ENCODE results near the gene CNTN1.

The CNTN1 gene

DNA sequence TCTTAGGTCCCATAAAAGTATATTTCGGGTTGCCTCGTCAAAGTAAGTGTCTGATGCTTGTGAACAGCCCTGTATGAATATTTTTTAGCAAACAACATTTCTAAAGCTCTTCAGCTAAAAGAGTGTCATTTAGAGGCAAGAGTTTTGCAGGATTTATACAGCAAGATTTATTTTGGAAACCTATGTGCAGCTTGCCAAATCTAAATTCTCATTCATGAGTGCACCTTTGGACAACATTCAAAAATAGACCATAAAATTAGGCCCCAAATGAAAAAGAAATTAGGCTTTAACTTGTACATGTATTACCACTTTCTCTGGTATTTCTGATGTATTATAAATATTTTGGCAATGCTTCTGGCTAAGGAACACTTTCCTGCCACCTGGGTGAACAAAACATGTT is 271.5 kb downstream of the CNTN1 start:
- DNase-seq (ENCODE audit: low spot score): no peak

DNA sequence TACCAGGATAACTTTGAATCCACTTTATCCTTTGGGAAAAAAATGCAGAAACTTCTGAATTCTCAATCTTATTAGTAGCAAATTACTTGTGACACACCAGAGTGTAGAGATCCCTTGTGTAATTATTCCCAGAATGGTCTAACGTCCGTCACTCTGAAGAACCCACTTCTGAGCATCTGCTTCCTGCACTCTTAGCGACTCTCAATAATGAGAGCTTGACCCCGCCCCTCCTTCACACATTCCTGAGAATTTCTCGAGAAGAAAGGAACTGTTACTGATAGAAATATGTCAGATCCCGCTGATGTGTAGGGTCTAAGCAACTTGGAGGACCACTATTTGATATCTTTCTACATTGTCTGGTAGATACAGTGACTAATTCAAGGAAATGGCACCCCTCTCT is 277.6 kb downstream of the CNTN1 start:
- peak; percentile 4 for DNase-seq (ENCODE audit: low spot score)

DNA sequence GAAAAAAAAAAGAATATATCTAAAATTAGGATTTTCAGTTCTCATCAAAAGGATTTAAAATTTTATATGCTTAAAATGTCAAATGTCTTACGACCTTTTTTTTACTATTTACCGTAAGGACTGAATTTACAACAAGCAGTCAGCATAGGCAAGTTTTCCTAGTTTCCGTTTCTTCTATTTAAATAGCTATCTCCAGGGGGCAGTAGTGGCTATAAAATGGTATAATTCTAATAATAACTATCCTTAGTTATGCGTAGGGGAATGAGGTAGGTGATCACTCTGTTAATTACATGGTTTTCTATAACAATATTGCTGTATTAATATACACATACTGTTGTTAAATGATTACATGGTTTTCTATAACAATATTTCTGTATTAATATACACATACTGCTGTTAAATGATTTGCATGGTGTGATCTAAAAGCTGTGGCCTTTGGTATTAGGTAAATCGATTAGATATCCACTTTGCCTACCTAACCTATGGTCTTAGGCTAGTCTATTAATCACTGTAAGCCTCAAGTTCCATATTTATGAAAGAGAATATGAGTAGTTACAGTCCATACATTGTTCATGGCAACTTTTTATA is 278.2 kb downstream of the CNTN1 start:
- DNase-seq (ENCODE audit: low spot score): peak; percentile 13

DNA sequence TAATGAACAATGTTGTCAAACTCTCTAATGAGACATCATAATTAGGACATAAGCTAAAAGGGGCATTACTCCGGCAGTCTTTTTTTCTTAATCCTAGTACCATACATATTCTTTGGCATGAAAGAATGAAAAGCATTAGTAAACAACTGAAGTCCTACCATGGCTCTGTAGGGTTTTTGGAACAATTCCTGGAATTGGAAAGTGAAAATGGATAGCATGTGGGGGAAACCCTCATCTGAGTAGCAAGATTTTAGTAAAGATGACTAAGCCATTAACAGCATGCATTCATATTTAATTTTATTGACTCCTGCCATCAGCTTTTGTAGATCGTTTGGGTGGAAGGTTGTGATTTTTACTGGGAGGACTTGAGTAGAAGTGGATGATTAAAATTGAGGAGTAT is 279.7 kb downstream of the CNTN1 start:
- no peak for DNase-seq (ENCODE audit: low spot score)

DNA sequence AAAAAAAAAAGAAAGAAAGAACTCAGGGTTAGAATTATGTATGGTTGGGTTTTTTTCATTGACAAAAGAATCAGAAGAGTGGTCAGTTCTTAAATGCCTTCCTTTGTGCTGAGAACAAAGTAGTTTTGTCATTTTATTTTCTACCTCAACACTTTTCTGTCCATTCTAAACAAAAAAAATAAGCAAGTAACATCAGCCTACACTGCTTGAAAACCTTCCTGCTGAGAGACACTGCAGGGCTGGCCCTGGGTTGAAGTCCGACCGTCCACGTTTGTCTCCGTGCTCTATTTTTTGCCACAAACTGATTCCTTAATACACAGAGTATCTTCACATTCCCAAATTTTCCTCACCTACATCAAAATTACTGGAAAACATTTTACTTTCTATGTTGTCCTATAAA is 284.3 kb downstream of the CNTN1 start:
- no peak for DNase-seq (ENCODE audit: low spot score)

DNA sequence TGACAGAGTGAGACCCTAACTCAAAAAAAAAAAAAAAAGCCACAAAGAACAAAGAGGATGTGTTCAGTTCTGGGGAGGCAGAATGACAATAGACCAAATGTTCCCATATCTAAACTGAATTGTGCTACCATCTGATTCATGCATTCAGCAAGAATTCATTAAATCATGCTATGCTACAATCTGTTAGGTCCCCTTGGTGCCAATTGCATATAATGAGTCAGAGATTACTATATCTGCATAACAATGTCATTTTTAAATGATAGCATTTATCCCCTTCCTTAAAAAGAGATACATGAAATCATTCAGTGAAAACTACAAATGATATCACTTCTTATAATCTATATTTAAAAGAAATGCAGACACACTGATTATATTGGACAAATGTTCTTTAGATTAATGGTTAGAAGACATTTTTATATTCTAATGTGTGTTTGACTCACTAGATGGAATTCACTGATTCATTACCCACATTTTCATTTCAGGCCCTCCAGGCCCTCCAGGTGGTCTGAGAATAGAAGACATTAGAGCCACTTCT is 288.3 kb downstream of the CNTN1 start:
- DNase-seq (ENCODE audit: low spot score): no peak

DNA sequence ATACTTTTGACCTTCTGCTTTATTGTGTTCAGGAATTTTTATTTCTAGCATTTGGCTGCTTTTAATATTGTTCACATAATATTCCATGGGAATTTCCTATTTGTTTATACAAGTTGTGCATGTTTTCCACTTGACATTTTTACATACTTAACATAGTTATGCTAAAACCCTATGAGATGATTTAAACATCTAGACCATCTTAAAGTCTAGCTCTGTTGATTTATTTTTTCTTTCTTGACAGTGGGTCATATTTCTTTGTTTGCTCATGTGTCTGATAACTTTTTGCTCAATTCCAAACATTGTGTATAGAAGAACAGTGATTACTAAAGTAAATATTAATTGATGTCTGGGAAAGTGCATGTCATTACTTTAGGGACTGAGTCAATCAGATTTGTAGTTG is 293.8 kb downstream of the CNTN1 start:
- DNase-seq (ENCODE audit: low spot score): no peak

DNA sequence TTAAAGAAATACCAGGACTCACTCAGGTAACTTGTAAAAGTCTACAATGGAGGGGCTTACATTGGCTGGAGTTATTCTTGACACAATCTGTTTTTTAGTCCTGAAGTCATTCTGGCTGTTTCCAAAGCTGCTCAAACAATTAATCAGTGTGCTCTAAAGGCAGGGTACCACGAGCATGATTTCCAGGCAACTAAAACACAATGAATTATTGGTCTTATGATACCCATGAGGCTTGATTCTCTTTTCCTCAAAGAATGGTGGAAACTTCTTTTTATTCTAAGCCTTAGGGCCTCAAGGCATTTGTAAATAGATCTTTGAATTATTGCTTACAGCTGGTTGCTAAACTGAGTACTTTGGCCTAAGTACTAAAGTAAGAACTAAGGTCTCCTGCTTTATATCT is 296.1 kb downstream of the CNTN1 start:
- DNase-seq (ENCODE audit: low spot score): no peak

DNA sequence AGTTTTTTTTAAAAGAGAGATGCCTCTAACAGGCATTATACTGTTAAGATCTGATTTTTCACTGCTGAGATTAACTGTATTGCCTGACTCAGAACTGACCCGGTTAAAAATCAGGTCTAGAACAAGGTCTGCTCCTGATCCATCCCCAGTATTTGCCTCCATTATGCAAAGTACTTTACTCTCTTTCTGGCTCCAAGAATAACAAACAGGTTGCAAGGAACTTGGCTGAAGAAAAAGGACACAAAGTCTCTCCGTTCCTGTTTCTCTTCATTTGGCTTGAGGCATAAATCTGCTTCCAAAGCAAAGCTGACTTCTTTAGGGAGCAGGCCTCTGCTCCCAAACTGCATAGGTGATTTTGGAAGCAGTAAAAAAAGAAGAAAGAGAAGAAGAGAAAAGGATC is 296.6 kb downstream of the CNTN1 start:
- no peak for DNase-seq (ENCODE audit: low spot score)

DNA sequence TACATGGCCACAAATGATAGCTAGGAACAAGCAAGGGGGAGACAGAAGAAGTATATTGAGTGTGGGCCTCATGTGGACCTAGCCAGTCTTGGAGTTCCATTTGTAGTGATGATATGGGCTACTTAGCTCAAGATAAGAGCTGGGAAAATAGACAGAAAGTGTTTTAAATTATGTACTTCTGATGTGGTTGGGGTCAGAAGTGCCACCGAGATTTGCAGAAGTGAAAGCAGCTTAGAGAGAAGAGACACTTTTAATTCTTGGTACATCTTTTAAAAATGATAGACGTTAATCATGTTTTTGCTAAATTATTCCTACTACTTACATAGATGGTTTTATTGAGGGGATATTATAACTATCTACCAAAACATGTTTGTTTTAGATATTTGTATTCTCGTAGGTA is 297.5 kb downstream of the CNTN1 start:
- DNase-seq (ENCODE audit: low spot score): no peak

DNA sequence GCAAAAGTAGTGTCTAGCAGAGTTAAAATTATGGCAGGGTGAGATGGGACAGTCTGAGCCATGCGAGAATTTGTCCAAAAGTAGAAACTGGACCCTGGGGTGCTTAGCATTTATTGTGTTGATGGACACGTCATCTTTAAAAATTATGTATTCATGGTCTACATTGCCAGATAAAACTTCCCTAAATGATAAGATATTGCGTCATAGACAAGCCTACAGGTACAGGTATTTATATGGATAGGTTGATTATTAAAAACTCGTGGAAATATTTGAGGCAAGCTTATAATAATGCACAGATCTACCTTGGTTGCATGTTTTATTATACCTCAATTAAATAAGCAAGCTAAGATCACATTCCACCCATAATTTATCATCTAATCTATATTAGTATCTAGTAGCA is 299.9 kb downstream of the CNTN1 start:
- DNase-seq (ENCODE audit: low spot score): no peak

DNA sequence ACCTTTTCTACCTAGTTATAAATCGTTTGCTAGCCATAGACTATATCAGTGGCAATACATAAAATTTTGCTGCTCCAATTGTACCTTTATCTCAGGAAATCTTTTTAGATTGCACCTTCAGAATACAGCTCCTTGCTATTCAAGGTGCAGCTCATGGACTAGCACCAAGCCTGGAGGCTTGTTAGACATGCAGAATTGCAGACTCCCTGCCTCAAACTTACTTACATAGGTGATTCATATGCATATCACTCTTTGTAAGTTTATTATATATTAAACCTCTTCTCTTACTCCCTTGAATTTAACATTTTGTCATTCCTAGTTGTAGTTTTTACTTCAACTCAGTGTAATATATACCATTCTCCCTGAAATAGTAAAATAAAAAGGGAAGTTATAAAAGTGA is 300.4 kb downstream of the CNTN1 start:
- DNase-seq (ENCODE audit: low spot score): no peak

DNA sequence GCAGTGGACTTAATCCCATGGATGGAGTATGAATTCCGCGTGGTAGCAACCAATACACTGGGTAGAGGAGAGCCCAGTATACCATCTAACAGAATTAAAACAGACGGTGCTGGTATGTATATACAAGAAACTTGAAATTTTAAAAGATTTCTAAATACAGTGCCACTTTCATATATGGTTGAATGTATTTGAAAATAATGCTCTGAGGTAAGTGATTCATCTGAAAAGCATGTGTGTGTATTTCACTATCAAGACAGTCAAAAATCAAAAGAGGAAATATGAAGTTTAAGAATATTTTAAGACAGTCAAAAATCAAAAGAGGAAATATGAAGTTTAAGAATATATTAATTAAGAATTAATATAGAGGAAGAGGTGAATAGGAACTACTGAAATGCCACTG is 300.9 kb downstream of the CNTN1 start:
- DNase-seq (ENCODE audit: low spot score): no peak

DNA sequence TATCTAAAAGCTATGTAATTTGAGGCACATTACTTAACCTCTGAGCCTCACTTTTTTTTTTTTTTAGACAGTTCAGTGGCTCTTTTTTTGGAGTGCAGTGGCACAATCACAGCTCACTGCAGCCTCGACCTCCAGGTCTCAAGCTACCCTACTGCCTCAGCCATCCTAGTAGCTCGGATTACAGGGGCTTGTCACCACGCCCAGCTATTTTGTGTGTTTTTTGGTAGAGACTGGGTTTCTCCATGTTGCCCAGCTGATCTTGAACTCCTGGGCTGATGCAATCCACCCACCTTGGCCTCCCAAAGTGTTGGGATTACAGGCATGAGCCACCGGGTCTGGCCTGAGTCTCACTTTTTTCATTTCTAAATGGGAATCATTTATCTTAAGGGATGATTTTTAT is 303.9 kb downstream of the CNTN1 start:
- DNase-seq (ENCODE audit: low spot score): no peak

DNA sequence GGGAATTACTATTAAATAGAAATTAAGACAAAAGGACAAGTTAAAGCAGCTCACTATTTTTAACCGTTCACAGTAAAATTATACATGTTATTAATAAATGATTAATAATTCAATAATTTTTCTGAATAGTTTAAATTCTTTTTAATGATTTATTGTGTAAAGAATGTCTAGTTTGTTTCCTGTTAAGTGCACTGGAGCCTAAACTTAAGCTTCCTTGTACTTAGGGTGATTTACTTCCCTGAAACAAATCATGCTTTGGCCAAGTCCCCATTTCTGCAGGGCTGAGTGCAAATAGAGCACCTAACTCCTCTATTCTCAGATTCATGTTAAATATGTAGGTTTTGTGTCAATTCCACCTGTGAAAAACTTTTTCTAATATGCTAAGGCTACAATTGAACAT is 307.0 kb downstream of the CNTN1 start:
- peak; percentile 20 for DNase-seq (ENCODE audit: low spot score)

DNA sequence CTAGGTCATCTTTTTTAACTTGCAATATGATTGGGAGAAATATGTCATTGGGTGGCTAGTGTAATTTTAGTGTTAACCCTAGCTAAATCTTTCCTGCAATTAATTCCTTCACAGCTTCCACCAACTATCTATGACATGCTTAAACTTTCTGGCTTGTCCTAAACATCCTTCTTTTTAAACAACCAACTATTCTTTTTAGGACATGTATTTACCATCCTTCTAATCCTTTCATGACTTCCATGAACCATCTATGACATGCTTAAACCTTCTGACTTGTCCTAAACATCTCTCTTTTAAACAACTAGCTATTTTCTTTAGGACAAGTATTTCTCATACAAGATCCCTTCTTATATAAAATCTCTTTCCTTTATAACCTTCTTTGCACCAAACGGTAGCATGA is 316.2 kb downstream of the CNTN1 start:
- DNase-seq (ENCODE audit: low spot score): no peak

DNA sequence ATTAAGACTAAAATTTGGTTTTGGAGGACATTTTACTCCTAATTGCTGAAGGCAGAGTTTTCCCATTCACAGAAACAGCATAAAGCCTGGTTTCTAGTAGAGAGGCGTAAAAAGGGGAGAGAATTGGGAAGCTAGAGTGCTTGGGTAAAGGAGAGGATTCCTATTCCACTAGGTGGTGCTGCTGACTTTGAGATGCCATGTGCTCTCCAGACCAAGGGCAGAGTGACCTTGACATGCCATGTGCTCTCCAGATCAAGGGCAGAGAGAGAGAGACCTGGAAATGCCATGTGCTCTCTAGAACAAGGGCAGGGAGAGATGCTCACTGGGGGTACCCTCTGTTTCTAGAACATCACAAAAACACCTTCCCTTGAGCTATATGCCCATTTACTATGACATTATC is 319.7 kb downstream of the CNTN1 start:
- no peak for DNase-seq (ENCODE audit: low spot score)

DNA sequence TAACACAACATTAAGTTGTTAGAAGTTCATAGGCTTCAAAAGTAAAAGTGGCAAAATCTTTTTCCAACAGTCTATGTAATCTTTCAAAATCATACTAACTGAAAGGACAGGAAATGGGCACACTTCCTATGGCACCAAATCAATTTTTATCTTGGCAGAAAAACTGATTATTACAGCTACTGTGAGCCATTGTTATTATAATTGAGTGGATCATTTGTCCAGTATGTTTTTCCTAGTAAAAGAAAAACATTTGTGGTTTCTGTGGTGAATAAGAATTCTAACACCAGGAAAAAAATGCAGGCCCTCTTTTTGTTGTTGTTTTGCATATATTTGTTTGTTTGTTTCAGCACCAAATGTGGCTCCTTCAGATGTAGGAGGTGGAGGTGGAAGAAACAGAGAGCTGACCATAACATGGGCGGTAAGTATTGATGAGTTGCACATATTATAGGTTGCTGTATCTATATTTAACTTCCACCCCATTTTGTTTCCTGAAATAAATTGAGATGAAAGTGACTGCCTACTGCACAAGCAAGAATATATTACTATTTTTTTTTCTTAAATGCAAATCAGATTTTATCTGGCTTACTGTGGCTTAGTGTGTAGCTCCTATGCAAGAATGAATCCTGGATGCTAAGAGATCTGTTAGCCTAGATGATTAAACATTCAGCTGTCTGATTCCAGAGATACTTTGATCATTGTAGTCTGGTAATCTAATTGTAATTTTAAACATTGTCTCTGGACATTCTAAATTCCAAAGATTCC is 321.8 kb downstream of the CNTN1 start:
- DNase-seq (ENCODE audit: low spot score): no peak

DNA sequence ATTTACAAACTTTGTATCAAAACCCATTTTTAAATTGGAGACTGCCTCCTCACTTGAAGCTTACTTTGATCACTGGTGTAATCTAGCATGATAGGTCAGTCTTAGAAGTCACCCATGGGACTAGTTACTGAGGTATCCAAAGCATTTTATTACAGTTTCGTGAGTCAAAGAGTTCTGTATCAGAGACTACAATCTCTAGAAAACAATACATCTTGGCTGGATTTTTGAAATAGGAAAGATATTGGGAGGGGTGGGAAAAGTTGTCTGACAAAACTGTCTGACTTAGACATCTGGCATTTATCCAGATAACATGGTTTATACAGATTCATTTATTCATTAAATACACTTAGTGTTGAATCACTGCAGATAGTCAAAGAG is 322.4 kb downstream of the CNTN1 start:
- DNase-seq (ENCODE audit: low spot score): no peak

DNA sequence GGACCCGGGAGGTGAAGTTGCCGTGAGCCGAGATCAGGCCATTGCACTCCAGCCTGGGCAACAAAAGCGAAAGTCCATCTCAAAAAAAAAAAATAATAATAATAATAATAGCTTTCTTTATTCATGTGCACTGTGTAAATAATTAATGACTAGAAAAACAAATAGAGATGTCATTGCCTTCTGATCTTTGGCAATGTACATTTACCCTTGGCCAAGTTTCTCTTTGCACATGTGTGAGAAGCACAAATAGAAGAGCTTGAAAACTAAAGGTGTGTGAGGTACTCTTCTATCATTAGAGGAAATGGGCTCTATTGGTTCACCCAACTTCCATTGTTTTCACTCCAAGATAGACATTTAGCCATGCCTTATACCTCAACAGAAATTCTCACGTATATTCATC is 325.8 kb downstream of the CNTN1 start:
- no peak for DNase-seq (ENCODE audit: low spot score)

DNA sequence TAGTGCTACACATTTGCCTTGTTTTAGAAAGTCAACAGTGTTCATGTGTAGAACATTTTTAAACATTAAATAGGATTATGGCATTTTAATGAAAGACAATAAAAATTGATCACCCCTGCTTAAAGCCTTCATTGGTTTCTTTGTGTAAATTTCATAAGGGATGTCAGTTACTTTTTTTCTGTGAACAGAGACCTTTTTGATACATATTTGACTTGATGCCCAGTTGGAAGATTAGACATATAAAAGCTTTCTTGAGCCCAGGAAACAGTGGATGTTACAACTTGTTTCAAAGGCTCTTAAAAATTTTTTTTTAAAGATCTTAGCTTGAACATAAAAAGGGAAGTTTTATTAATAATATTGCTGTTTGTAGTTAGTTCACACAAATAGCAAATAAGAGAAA is 327.2 kb downstream of the CNTN1 start:
- DNase-seq (ENCODE audit: low spot score): no peak

DNA sequence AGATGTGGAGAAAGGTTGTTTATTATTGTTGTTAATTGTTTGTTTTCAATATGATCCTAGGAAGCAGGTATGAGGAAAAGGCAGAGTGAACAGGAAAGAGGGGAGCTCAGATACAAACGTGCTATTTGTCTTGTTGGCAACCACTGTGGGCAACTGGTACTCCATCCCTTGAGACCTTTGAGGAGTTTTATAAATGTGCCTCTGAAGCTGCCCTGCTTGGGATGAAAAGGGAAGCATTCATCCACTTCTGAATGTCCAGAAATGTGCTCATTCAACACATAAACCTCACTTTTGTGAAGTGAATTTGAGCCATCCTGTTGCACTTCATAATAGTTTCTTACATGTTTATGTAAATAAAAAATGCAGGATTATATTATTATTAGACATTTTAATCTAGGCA is 331.6 kb downstream of the CNTN1 start:
- no peak for DNase-seq (ENCODE audit: low spot score)

DNA sequence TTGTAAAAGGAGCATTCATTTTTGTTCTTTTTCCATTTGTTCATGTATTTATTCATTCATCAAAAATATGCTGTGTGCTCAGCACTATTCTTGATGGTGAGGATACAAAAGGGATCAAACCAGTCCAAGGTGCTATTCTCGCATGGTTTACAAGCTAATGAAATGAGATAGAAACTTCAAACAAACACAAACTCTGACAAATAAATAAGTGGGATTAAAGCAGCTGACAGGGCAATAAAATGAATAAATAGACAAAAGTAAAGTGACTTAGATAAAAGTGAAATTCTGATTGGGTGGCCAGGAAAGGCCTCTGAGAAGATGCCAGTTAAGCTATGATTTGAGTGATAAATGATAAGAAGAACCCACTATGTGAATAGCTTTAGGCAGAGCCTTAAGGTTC is 333.9 kb downstream of the CNTN1 start:
- no peak for DNase-seq (ENCODE audit: low spot score)

DNA sequence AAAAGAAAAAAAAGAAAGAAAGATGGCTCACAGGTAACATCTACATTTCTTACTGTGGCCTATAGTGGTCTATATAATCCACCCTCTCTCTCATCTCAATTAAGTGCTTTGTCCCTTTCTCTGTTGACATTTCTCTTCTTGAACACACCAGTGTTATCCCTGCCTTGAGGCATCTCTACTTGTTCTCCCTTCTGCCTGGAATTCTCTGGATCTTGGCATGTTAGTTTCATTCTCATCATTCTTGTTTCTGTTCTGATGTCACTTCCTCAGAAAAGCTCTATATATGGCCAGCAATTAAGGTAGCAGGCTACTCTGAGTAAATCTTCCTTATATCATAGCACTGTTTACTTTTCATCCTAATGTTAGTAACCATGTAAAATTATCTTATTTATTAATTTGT is 340.1 kb downstream of the CNTN1 start:
- DNase-seq (ENCODE audit: low spot score): no peak
